Stimulated activated CD4-positive, alpha-beta T cell treated with anti-CD3 and anti-CD28 coated beads, Interleukin-1b, Interleukin-23, amount 100 ng/mL, for 4 hours (primary cell): ENCODE measurements around the gene GTPBP1.

Experiments used
- DNase-seq, 2 donors: peaks; one replicate each; pipeline ENCODE4 v3.0.0-alpha.2; 2020; ENCODE audit warnings: low read depth in 2 of 2

GTPBP1 gene

GRCh38 chr22:38724926-38725571, 19.3 kb downstream of the GTPBP1 start:
- DNase-seq, result no peak

DNA sequence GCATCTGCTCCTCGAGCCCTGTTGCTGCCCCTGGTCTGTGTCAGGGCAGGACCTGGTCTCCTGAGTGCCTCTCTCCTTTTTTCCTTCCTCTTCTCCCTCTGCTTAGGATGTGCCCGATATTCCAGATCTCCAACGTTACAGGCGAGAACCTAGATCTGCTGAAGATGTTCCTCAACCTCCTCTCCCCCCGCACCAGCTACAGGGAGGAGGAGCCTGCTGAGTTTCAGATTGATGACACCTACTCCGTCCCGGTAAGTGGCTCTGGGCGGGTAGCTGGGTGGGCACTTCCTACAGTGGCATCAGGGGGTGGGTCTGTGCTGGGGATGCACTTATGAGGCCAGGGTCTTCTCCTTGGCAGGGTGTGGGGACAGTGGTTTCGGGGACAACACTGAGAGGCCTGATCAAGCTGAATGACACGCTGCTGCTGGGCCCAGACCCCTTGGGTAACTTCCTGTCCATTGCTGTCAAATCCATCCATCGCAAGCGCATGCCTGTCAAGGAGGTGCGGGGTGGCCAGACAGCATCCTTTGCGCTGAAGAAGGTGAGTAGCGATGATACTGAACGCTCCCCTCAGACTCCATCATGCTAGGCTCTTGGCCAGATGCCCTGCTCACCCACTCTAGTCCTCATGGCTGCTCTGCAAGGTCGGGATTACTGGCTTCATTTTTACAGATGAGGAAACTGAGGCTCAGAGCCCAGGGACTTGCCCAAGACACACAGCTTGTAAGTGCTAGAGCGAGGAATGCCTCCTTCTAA, 20.3 kb downstream of the GTPBP1 start:
- no peak for DNase-seq

- DNase-seq, result no peak
Observed at GRCh38 chr22:38727123-38727522, 21.4 kb downstream of the GTPBP1 start.

GRCh38 chr22:38727530-38728451, 22.0 kb downstream of the GTPBP1 start:
- DNase-seq, result no peak

GRCh38 chr22:38728871-38729796, 23.4 kb downstream of the GTPBP1 start:
- no peak for DNase-seq

- DNase-seq, result no peak
Observed at GRCh38 chr22:38729946-38730345, 24.2 kb downstream of the GTPBP1 start.

GRCh38 chr22:38730411-38730871, 24.7 kb downstream of the GTPBP1 start:
- no peak for DNase-seq

DNA sequence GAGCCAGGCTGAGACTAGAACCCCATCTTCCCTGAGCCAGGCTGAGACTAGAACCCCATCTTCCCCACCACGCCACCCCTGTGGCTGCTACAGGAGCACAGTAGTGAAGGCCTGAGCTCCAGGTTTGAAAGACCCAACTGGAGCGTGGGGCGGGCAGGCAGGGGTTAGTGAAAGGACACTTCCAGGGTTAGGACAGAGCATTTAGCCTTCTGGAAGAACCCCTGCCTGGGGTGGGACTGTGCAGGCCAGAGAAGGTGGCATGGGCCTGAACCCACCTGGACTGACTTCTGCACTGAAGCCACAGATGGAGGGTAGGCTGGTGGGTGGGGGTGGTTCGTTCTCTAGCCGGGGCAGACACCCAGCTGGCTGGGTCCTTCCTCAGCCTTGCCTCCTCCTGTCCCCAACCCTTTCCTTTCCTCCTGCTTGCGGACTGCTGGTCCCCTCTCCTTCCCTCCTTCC, 26.0 kb downstream of the GTPBP1 start:
- DNase-seq, result no peak

DNA sequence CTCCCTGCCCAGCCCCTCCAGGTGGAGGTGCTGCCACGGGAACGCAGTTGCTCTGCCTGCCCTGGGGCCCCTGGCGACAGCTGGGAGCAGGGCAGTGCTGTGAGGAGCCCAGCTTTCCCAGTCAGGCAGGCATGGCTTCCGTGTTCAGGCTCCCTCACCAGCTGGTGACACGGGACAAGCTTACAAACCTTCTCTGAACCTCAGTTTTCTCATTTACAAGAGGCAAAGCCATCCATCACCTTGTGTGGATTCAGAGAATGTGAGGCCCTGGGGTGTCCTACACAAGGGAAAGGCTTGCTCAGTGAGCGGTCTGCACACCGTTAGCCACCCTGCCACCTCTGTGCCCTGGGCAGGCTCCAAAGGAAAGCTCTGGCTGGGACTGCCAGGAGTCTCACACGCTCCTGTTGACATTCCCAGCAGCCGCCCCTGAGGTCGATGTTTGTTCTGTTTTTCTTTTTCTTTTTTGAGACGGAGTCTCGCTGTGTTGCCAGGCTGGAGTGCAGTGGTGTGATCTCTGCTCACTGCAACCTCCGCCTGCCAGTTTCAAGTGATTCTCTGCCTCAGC, 26.6 kb downstream of the GTPBP1 start:
- DNase-seq, result no peak

DNA sequence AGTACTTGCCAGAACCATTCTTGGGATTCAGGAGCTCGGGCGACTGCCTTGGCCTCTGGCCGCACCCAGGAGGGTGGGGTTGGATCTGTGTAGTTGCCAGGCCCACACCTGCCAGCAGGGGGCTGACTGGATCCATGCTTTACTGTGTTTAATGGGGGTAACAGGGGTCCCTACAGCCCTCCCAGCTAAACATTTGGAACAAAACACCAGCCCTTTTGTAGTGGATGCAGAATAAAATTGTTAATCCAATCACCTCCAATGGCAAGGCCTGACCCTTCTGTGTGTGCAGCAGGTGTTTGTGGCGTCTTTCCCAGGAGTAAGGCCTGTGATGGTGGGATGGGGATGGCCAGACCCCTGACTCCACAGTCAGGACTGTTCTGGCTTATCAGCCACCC, 27.6 kb downstream of the GTPBP1 start:
- DNase-seq, result no peak

- DNase-seq, result no peak
Observed at GRCh38 chr22:38733724-38734381, 28.1 kb downstream of the GTPBP1 start.

GRCh38 chr22:38734421-38735100, 28.8 kb downstream of the GTPBP1 start:
- DNase-seq, result no peak

DNA sequence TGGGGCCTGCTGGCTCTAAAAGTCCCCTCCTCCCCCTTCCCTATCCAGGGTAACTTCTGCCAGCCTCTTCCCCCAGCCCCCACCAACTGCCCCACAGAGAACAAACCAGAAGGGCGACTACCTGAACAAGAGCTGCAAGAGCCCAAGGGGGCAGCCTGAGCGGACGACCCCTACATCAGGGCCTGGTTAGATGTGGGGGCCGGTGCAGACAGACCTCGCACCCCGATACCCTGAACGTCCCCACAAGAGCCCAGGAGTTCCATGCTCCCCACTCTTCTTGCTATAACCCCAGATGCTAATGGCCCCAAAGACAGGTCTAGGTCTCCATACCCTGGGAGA, 29.4 kb downstream of the GTPBP1 start:
- DNase-seq, result no peak

- no peak for DNase-seq
Observed at GRCh38 chr22:38735465-38736256, 29.9 kb downstream of the GTPBP1 start.

- no peak for DNase-seq
Observed at GRCh38 chr22:38736257-38736570, 30.5 kb downstream of the GTPBP1 start.

- DNase-seq, result no peak
Observed at GRCh38 chr22:38737302-38738060, 31.7 kb downstream of the GTPBP1 start.

GRCh38 chr22:38738475-38739070, 32.8 kb downstream of the GTPBP1 start:
- DNase-seq, result no peak
